ENCODE data around the gene SMS.

Gene SMS

DNA sequence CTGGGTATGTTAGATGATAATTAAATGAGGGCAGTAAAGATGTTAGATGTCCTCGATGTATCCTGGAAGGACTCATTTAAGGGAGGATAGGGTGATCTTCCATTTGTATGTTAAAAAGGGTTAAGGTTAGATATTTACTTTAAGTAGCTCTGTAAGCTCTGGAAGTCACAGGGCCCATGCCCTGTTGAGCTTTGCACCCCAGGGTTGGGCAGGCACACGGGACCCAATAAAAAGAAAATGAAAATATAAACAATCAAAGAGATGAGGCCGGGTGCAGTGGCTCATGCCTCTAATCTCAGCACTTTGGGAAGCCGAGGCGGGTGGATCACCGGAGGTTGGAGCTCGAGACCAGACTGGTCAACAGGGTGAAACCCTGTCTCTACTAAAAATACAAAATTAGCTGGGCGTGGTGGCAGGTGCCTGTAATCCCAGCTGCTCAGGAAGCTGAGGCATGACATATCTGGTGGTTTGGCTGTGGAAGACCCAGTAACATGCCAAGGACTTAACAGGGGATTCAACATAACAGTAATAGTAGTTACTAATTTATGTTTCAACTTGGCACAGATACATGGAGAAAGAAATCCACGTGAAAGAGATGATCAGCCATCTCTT is 74.7 kb downstream of the SMS start:
- H3K4me3 Mint-ChIP-seq: no peak overlapping the region
- H3K4me1 Mint-ChIP-seq (ENCODE audit: low read depth): no peaks in the 10 kb centered on the region
- no peaks in the 10 kb centered on the region for H3K27me3 Mint-ChIP-seq (ENCODE audit: low read depth)
- H3K27ac Mint-ChIP-seq: no peak overlapping the region
- no peaks in the 10 kb centered on the region for H3K36me3 Mint-ChIP-seq (ENCODE audit: low read depth)
- no peak for DNase-seq (ENCODE audit: low spot score)
- no peaks in the 10 kb centered on the region for H3K9me3 Mint-ChIP-seq

DNA sequence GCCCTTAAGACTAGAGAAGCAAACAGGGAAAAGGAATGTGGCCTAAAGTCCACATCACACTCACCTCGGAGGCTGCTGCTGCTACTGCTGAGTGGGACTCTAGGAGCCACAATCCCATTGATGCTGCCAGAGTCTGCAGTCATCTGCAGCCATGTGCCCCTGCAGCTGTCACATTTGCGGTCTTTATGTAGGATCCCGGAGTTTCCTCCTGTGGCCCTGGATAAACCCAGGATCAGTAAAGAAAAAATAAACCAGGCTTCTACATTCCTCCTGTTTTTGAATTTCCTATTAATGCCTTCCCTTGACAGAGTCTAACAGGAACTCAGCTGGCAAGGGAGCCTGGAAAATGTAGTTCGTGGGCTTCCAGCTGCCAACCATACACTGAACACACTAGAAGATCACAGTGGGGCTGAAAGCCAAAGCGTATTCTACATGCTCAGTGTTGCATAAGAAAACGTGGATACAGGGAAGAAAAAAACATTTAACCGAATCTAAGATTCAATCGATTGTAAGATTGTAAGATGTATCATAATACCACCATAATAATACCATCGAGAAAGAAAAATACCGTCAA is 81.3 kb downstream of the SMS start:
- no peaks in the 10 kb centered on the region for H3K9me3 Mint-ChIP-seq
- no peaks in the 10 kb centered on the region for H3K36me3 Mint-ChIP-seq (ENCODE audit: low read depth)
- H3K27ac Mint-ChIP-seq: no peak overlapping the region
- H3K4me1 Mint-ChIP-seq (ENCODE audit: low read depth): no peaks in the 10 kb centered on the region
- no peak for DNase-seq (ENCODE audit: low spot score)
- H3K4me3 Mint-ChIP-seq: no peak overlapping the region
- no peaks in the 10 kb centered on the region for H3K27me3 Mint-ChIP-seq (ENCODE audit: low read depth)

DNA sequence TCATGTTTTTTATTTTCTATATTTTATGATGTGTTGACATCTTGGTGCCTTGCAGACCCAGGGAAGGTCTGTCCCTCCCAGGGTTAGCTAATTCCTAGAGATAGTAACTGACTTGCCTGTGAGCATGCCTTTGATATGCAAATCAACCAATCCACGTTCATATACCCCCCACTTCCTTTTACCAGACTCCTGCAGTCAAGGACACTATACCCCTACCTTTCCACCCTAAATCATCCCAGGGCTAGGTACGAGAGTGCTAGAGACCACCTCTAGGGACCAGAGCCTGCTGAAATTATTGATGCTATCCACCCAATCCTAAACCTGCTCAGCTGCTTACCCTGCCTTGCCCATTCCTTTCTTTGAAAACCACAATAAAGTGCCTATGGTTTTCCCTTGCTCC is 84.1 kb downstream of the SMS start:
- no peak overlapping the region for H3K4me3 Mint-ChIP-seq
- H3K27ac Mint-ChIP-seq: no peak overlapping the region
- no peaks in the 10 kb centered on the region for H3K9me3 Mint-ChIP-seq
- no peaks in the 10 kb centered on the region for H3K36me3 Mint-ChIP-seq (ENCODE audit: low read depth)
- H3K27me3 Mint-ChIP-seq (ENCODE audit: low read depth): no peaks in the 10 kb centered on the region
- no peak for DNase-seq (ENCODE audit: low spot score)
- no peaks in the 10 kb centered on the region for H3K4me1 Mint-ChIP-seq (ENCODE audit: low read depth)

DNA sequence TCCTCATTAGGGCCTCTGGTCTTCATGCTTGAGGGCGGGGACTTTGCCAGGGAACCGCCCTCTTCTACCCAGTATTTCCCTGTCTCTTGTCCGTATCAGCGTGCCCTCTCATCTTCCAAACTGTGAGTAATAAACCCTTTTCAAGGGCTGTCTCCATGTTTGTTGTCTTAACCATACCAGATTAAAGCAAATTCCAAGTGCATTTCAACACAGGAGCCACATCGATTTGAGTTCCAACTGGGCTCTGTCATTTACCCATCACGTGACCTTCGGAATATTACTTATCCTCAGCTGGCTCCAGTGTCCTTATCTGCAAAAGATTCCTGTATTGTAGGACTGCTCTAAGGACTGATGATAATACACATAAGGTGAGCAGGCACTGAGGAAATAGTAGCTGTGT is 85.2 kb downstream of the SMS start:
- Mint-ChIP-seq H3K9me3 (no peaks in the 10 kb centered on the region), H3K4me1 (ENCODE audit: low read depth) (no peaks in the 10 kb centered on the region), H3K4me3 (no peak overlapping the region), H3K27me3 (ENCODE audit: low read depth) (no peaks in the 10 kb centered on the region), H3K27ac (no peak overlapping the region), H3K36me3 (ENCODE audit: low read depth) (no peaks in the 10 kb centered on the region)
- DNase-seq (ENCODE audit: low spot score): no peak

- Mint-ChIP-seq H3K27me3 (ENCODE audit: low read depth) (no peaks in the 10 kb centered on the region), H3K27ac (no peak overlapping the region), H3K4me3 (no peak overlapping the region), H3K4me1 (ENCODE audit: low read depth) (no peaks in the 10 kb centered on the region), H3K9me3 (no peaks in the 10 kb centered on the region), H3K36me3 (ENCODE audit: low read depth) (no peaks in the 10 kb centered on the region)
- no peak for DNase-seq (ENCODE audit: low spot score)
Observed at GRCh38 chrX:22026731-22027130, 86.2 kb downstream of the SMS start.

DNA sequence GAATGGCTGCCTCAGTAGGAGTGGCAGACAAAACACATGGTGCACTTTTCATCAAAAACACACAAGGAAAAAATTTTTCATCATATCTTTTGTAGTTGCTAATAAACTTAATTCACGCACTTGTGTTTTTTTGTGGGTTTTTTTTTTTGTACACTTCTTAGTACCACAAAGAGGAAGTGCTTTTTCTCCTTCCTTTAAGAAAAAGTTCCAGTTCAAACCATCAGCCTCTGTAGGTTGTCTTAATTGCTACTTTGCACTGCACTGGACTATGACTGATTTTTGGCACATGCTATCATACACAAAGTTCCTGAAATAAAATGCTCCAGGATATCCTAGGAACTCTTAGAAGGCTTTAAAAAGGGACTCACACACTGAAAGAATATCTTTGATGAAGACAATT is 91.6 kb downstream of the SMS start, which contains the start of gene PHEX:
Gene PHEX (plus strand): TSS at position 242 of the 400 bp plus-strand sequence. CDS start 681 bp downstream, outside the sequence.
- DNase-seq (ENCODE audit: low spot score): no peak
- H3K4me1 Mint-ChIP-seq (ENCODE audit: low read depth): no peaks in the 10 kb centered on the region
- H3K27ac Mint-ChIP-seq: no peak within 1 kb of the TSS
- no peaks in the 10 kb centered on the region for H3K9me3 Mint-ChIP-seq
- H3K36me3 Mint-ChIP-seq (ENCODE audit: low read depth): no peaks in the 10 kb centered on the region
- H3K27me3 Mint-ChIP-seq (ENCODE audit: low read depth): no peaks in the 10 kb centered on the region
- H3K4me3 Mint-ChIP-seq: no peak within 1 kb of the TSS

GRCh38 chrX:22032506-22032905 is 92.0 kb downstream of the SMS start:
- Mint-ChIP-seq H3K4me3 (no peak overlapping the region), H3K27me3 (ENCODE audit: low read depth) (no peaks in the 10 kb centered on the region), H3K27ac (no peak overlapping the region), H3K4me1 (ENCODE audit: low read depth) (no peaks in the 10 kb centered on the region), H3K36me3 (ENCODE audit: low read depth) (no peaks in the 10 kb centered on the region), H3K9me3 (no peaks in the 10 kb centered on the region)
- no peak for DNase-seq (ENCODE audit: low spot score)

DNA sequence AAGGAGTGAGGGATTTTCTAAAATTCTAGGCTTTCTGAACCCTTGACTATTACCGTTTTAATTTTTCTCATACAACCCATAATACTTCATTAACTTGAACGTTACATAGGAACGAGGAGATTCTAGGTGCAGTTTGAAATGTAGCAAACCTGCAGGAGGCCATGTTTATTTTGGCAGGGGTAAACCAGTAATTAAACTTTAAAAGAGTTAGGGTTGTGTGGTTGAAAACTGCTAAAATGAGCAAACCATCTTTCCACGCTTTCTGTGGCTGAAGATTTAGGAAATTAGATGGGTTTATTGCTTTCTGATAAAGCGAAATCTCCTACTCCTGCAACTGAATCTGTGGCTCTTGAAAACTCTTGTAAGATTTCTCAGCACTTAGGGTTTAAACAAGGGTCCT is 93.3 kb downstream of the SMS start:
- Mint-ChIP-seq H3K9me3 (no peaks in the 10 kb centered on the region), H3K36me3 (ENCODE audit: low read depth) (no peaks in the 10 kb centered on the region), H3K4me3 (no peak overlapping the region), H3K4me1 (ENCODE audit: low read depth) (peaks cover 3% of the 10 kb centered on the region), H3K27me3 (ENCODE audit: low read depth) (no peaks in the 10 kb centered on the region), H3K27ac (no peak overlapping the region)
- DNase-seq (ENCODE audit: low spot score): no peak

- no peak for DNase-seq (ENCODE audit: low spot score)
- Mint-ChIP-seq H3K27me3 (ENCODE audit: low read depth) (no peaks in the 10 kb centered on the region), H3K4me1 (ENCODE audit: low read depth) (peaks cover 3% of the 10 kb centered on the region), H3K27ac (no peak overlapping the region), H3K36me3 (ENCODE audit: low read depth) (no peaks in the 10 kb centered on the region), H3K4me3 (no peak overlapping the region), H3K9me3 (no peaks in the 10 kb centered on the region)
Observed at GRCh38 chrX:22035236-22035635, 94.7 kb downstream of the SMS start.

- peaks cover 3% of the 10 kb centered on the region for H3K4me1 Mint-ChIP-seq (ENCODE audit: low read depth)
- peak; percentile 4 for DNase-seq (ENCODE audit: low spot score)
- no peaks in the 10 kb centered on the region for H3K27me3 Mint-ChIP-seq (ENCODE audit: low read depth)
- no peaks in the 10 kb centered on the region for H3K9me3 Mint-ChIP-seq
- no peaks in the 10 kb centered on the region for H3K36me3 Mint-ChIP-seq (ENCODE audit: low read depth)
- H3K27ac Mint-ChIP-seq: no peak overlapping the region
- no peak overlapping the region for H3K4me3 Mint-ChIP-seq
Observed at GRCh38 chrX:22037225-22037624, 96.7 kb downstream of the SMS start.

DNA sequence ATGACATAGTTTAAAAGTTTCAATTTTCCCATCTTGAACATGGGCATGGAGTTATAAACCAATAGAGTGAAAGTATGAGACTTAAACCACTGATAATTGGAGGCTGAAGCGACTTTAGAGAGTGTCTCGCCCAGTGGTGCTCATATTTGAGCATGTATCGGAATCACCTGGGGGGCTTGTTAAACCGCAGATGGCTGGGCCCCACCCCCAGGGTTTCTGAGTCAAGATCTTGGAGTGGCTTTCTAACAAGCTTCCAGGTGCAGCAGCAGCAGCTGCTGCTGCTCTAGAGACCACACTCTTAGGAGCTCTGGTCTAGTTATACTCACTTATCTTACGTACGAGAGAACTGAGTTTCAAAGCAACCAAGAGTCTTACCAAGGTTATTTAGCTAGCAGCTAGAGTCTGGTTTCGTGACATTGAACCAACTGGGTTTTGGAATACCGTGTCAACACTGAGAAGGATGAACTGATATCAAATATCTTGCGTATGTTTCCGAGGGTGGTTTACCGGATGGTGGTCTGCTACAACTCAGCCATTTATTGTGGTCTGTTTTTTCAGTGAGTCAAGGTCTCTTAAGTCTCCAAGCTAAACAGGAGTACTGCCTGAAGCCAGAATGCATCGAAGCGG is 97.5 kb downstream of the SMS start:
- Mint-ChIP-seq H3K27ac (no peak overlapping the region), H3K4me3 (peak overlapping the region; percentile 36), H3K4me1 (ENCODE audit: low read depth) (peaks cover 3% of the 10 kb centered on the region), H3K27me3 (ENCODE audit: low read depth) (no peaks in the 10 kb centered on the region), H3K9me3 (no peaks in the 10 kb centered on the region), H3K36me3 (ENCODE audit: low read depth) (no peaks in the 10 kb centered on the region)
- no peak for DNase-seq (ENCODE audit: low spot score)

- H3K4me3 Mint-ChIP-seq: no peak overlapping the region
- peaks cover 3% of the 10 kb centered on the region for H3K4me1 Mint-ChIP-seq (ENCODE audit: low read depth)
- H3K9me3 Mint-ChIP-seq: no peaks in the 10 kb centered on the region
- H3K27ac Mint-ChIP-seq: no peak overlapping the region
- no peak for DNase-seq (ENCODE audit: low spot score)
- no peaks in the 10 kb centered on the region for H3K36me3 Mint-ChIP-seq (ENCODE audit: low read depth)
- H3K27me3 Mint-ChIP-seq (ENCODE audit: low read depth): no peaks in the 10 kb centered on the region
Observed at GRCh38 chrX:22039541-22039940, 99.0 kb downstream of the SMS start.

DNA sequence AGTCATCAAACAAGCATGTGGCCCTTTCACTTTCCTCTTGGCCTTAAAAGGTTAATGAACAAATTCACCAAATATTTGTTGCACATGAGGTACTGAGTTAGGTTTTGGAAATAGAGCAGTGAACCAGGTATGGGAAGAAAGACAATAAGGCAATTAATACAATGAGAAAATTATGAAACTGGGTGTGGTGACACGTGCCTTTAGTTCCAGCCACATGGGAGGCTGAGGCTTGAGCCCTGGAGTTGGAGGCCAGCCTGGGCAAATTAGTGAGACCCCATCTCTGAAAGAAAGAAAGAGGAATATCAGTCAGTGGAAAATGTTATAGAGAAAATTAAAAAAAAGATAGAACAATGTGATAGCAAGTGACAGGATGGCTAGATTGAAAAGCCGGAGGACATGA is 99.7 kb downstream of the SMS start:
- Mint-ChIP-seq H3K4me3 (no peak overlapping the region), H3K36me3 (ENCODE audit: low read depth) (no peaks in the 10 kb centered on the region), H3K27ac (no peak overlapping the region)

DNA sequence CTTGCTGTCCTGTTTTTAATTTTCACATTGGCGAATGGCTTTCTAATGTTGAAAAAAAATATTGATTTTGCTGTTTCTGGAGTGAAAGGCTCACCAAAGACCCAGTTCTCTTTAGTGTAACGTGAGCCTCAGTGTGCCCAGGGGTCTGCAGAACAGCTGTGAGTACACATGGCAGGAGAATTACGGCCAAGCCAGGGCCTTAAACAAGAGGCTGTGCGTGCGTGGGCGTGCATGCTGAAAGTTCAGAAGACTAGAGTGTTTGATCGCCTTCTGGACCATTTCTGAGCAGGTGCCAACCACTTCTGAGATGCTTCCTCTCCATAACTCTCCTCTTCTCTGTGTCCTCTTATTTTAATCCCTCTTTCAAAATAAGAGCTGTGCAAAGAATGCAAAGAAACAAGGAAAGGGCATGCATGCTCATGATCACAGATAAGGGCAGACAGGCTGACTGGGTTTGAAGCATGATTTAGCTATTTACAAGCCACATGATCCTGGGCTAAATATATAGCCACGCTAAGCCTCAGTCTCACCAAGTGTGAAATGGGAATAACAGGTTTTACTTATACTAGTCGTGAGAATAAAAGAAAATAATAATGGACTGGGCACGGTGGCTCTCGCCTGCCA is 101.5 kb downstream of the SMS start:
- Mint-ChIP-seq H3K4me1 (ENCODE audit: low read depth) (peaks cover 3% of the 10 kb centered on the region), H3K27ac (no peak overlapping the region), H3K9me3 (no peaks in the 10 kb centered on the region), H3K4me3 (no peak overlapping the region), H3K27me3 (ENCODE audit: low read depth) (no peaks in the 10 kb centered on the region), H3K36me3 (ENCODE audit: low read depth) (no peaks in the 10 kb centered on the region)
- DNase-seq (ENCODE audit: low spot score): no peak

More for the DNA sequence above, 99.7 kb downstream of the SMS start:
- no peaks in the 10 kb centered on the region for H3K27me3 Mint-ChIP-seq (ENCODE audit: low read depth)
- H3K4me1 Mint-ChIP-seq (ENCODE audit: low read depth): peaks cover 3% of the 10 kb centered on the region
- no peaks in the 10 kb centered on the region for H3K9me3 Mint-ChIP-seq
- no peak for DNase-seq (ENCODE audit: low spot score)

Data from T-helper 2 cell treated with Interferon-gamma antibody and Interleukin-4, amounts not matched to agents 5 μg/mL and 100 μg/mL, for 36 hours (primary cell).